GM18502 (cell line): Measurements from ENCODE around the gene CACNB4.
A peak's percentile ranks its signal among the peaks of the same experiment; 100 is the strongest.
"Not testable (repeated sequence)": the region's sequence is repeated elsewhere in the genome, so short reads cannot be mapped to it uniquely, and the experiment has no call there.

Experiments used
- ATAC-seq: cut with Tn5 transposase; IDR thresholded peaks from one replicate; pipeline ENCODE4 v1.9.1; 2021; ENCODE audit warnings: mild to moderate bottlenecking; ENCODE audit not compliant: unreplicated experiment, poor library complexity

CACNB4 gene

DNA sequence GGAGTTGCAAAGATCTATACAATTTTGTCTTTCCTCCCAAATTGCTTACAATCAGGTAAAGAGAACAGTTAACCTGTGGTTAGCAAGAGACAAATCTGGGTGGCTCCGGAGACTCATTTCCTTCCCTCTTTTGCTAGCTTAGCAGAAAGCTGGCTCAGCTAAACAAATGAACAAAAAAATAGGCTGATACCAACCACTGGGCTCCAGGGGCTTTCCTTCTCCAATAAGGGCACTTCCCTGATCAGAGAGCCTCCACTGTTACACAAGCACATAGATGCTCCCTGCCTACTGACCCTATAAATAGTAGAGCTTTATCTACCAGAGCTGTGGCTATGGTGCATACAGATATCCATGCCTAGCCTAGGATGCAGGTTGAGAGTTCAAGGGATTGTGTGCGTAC is 180.5 kb downstream of the CACNB4 start:
- peak; percentile 57 for ATAC-seq

DNA sequence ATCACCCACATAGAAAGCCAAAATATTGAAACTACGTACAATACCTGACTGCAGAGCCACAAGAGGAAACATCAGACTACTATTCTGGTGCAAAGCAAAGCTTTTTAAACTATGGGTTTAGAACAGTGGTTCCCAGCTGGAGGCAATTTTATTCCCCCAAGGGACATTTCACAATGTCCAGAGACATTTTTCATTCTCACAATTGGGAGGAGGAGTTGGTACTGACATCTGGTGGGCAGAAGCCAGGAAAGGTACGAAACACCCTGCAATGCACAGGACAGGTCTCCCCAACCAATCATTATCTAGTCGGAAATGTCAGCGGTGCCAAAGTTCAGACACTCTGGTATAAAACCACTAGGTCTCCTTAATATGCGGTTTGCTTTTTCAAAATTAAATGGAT is 182.2 kb downstream of the CACNB4 start:
- no peak for ATAC-seq

DNA sequence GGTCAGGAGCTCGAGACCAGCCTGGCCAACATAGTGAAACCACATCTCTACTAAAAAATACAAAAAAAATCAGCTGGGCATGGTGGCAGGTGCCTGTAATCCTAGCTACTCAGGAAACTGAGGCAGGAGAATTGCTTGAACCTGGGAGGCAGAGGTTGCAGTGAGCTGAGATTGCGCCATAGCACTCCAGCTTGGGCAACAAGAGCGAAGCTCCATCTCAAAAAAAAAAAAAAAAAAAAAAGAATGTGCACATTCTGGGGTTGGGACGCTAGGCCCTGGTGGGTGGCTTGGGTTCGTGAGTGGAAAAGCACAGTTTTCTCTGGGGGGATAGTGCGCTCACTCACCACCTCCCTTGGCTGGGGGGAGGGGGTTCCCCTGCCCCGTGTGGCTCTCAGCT is 183.2 kb downstream of the CACNB4 start:
- ATAC-seq, result not testable (repeated sequence)

DNA sequence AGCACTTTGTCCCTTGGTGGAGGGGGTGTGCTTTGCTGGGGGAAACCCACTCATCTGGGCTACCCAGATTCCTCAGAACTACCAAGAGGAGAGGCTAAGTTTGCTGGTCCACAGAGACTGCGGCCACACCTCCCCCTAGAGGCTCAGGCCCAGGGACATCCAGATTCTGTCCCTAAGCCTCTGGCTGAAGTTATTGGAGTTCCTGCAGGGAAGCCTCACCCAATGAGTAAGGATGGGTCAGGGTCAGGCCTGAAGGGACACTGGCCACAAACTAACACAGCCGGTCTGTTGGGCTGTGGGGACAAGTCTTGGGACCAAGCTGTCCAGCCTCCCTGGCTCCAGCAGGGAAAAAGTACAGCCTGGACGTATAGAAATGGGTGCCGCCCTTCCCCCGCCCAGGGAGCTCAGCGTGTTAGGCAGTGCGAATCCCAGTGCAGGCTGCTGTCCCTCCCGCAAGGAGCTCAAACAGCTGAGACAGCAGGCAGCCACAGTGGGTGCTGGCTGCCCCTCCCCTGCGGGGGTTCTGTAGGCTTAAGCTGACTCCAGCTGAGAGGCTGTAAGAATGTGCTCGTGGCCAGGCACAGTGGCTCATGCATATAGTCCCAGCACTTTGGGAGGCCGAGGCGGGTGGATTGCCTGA is 183.7 kb downstream of the CACNB4 start:
- ATAC-seq, result no peak

- ATAC-seq, result no peak
Observed at GRCh38 chr2:151908204-151908882, 190.5 kb downstream of the CACNB4 start.

- ATAC-seq, result no peak
Observed at GRCh38 chr2:151907286-151908203, 191.3 kb downstream of the CACNB4 start.

DNA sequence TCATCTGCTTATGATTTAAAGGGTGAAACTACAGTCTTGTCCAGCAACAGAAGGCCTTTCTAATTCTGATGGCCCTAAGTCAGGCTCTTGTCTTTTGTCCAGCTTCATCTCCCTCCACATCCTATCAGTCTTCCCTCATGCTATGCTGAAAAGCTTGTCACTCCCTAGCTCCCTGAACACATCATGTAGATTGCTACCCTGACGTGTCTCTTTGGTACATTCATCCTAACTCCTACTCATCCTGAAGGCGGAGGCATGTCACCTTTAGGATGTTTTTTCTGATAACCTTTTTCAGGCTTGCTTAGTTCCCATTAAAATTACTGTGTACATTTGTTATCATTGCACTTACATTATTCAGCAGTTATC is 192.2 kb downstream of the CACNB4 start:
- peak; percentile 20 for ATAC-seq

DNA sequence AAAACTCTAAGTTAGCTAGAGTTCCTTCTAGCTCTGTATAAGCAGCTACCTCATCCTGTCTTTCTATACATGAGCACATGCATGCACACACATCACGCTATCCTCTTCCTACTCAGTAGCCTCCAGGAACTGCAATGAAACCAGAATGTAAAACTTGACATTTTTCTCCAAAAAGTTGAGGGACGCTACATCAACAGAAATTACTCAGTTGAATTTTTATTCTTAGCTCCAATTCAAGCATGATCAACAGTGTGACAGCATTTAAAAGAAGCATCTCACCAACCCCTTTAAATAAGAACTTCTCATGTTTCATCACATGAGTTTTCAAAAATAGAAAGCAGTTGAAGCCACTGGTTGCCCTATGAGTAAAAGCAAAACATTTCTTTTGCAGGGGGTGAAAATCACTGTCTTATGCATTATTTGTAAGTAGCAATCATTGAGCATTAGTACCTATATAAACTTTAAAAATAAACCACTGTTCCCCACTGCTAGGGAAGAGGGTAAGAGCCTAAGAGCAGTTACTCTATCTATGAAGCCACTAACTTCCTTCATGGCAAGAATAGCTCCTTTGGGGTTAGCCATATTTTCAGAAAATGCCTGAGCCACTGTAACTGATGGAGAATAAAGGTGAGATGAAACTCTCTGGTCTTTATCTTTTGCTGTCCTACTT is 192.7 kb downstream of the CACNB4 start:
- ATAC-seq, result peak; percentile 78

GRCh38 chr2:151904807-151905206 is 194.0 kb downstream of the CACNB4 start:
- no peak for ATAC-seq

- ATAC-seq, result no peak
Observed at GRCh38 chr2:151904021-151904420, 194.8 kb downstream of the CACNB4 start.

DNA sequence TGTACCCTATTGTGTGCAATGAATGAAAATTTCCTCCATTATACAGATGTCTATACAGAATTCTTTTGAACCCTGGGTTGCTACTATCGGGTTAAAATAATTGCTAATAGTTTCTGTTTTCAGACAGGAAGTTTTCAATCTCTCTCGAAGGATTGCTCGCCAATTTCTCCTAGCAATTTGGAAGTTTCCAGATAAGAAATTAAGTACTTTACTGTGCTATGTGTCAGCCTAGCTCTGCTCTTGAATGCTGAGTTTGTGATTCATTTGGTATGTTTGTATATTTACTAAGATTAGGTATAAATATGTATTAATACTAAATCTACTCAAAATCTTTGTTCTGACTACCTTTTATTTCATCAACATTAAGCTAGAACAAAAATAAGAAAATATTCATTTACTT is 196.0 kb downstream of the CACNB4 start:
- ATAC-seq, result no peak

DNA sequence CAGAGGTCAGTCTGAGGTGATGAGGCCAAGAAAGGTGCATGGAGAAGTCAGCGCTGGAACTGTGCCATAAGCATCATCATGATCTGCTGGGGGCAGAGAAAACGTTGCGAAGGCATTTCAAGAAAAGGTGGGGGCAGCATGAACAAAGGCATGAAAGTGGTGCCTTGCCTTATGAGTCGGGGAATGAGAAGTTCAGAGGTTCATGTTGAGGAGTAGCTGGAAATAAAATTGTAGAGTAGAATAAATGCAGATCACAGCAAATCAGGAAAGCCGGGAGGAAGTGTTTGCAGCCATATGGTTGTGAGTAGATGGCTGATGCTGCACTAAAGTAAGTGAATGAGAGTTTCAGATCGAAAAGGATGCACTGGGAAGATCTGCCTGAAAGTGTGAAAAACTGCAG is 198.5 kb downstream of the CACNB4 start:
- ATAC-seq, result no peak

GRCh38 chr2:151899156-151899555 is 199.7 kb downstream of the CACNB4 start:
- no peak for ATAC-seq

- no peak for ATAC-seq
Observed at GRCh38 chr2:151891566-151892194, 207.2 kb downstream of the CACNB4 start.

DNA sequence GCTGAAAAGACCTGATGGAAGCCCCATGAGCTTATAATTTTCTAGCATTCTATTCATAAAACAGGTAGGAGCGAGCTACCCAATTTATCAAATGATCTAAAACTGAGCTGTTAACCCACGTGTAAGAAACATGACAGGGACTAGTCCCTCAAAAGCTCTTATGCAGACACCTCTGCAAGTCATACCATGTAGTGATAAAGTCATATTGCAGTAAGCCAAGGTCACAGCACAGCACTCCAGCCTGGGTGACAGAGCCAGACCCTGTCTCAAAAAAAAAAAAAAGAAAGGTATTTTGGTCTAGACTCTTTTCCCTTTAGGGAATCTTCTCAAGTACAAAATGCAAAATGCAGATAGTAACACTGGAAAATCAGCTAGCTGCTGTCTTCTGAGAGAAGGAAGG is 211.7 kb downstream of the CACNB4 start:
- ATAC-seq, result no peak

- ATAC-seq, result no peak
Observed at GRCh38 chr2:151886241-151886640, 212.6 kb downstream of the CACNB4 start.

DNA sequence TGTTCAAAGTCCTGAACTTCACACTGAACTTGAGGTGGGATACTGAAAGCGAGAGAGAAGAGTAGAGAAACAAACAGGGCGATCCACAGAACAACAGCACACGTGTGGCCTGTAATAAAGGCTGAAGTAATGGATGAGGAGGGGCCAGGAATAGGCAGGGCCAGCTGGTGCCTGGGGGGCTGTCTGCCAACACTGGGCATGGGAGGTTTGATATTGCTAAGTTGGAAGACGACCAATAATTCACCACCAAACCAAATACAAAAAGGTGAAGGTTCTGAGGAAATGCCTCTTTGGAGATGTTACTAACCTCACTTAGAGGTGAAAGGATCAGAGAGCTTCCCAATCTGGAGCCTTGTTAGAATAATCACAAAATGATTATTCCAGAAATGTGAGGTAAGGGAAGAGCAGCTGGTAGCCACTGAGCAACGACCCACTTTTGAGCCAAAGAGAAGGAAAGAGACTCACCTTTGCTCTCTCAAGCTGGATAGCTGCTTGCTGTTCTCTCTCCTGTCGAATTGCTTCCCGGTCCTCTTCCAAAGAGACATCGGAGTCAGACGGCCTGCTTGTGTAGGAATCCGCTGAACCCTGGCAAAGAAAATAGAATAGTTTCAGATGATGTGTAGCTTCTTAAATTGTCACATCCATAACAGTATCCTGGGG is 215.9 kb downstream of the CACNB4 start:
- ATAC-seq, result no peak

- no peak for ATAC-seq
Observed at GRCh38 chr2:151881342-151881741, 217.5 kb downstream of the CACNB4 start.

GRCh38 chr2:151880586-151880985 is 218.3 kb downstream of the CACNB4 start:
- no peak for ATAC-seq
